SK-N-SH treated with all-trans-retinoic acid at 6 μM for 48 hours (cell line): Measurements from ENCODE around the gene ZEB2.

Experiments used
- GLIS3 ChIP-seq: fragments of 250-450 bp; sonication (Bioruptor Pico); IDR thresholded peaks from 2 replicates; pipeline ENCODE4 v1.5.0; 2020; ENCODE audit warnings: mild to moderate bottlenecking, moderate library complexity
- ISL1 ChIP-seq: fragments of 250-450 bp; sonication (Bioruptor Pico); IDR thresholded peaks from 2 replicates; pipeline ENCODE4 v2.1.2; 2022; ENCODE audit warnings: mild to moderate bottlenecking, moderate library complexity
- TOX ChIP-seq: fragments of 250-450 bp; sonication (Bioruptor Pico); IDR thresholded peaks from 2 replicates; pipeline ENCODE4 v1.8.0; 2021; ENCODE audit warnings: mild to moderate bottlenecking, moderate library complexity, borderline replicate concordance
- ZFP3 ChIP-seq: fragments of 250-450 bp; sonication (Bioruptor Pico); IDR thresholded peaks from 2 replicates; pipeline ENCODE4 v1.5.0; 2020; ENCODE audit warnings: mild to moderate bottlenecking, moderate library complexity
- ZNF565 ChIP-seq: fragments of 450-650 bp; formaldehyde crosslinking; conservative IDR thresholded peaks from 2 replicates; pipeline ENCODE4 v1.5.0; 2020; ENCODE audit warnings: low read depth, mild to moderate bottlenecking, moderate library complexity
- TF ChIP-seq, protein P1 (sequence below): fragments of 250-450 bp; sonication (Bioruptor Pico); IDR thresholded peaks from 2 replicates; pipeline ENCODE4 v1.8.0; 2020; ENCODE audit warnings: mild to moderate bottlenecking, moderate library complexity, borderline replicate concordance

DNA sequence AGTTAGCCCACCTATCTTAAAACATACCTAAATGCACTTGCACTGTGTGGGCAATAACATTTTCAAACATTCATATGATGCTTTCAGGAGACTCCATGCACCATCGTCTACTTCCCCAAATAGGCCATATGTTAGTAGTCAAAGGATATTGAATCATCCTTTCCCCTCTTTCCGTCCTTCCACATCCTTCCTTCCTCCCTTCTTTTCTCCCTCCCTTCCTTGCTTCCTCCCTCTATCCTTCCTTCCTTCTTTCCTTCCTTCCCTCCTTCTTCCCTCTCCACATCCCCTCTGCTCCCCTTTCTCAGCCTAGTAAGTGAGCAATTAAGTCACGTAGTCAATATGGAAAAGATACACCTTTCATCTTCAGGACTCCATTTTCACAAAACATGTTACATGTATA, 73.8 kb downstream of the ZEB2 start:
- TF ChIP-seq ISL1 (CRISPR knock-in tag), result no peak
- TF ChIP-seq, protein P1, sequence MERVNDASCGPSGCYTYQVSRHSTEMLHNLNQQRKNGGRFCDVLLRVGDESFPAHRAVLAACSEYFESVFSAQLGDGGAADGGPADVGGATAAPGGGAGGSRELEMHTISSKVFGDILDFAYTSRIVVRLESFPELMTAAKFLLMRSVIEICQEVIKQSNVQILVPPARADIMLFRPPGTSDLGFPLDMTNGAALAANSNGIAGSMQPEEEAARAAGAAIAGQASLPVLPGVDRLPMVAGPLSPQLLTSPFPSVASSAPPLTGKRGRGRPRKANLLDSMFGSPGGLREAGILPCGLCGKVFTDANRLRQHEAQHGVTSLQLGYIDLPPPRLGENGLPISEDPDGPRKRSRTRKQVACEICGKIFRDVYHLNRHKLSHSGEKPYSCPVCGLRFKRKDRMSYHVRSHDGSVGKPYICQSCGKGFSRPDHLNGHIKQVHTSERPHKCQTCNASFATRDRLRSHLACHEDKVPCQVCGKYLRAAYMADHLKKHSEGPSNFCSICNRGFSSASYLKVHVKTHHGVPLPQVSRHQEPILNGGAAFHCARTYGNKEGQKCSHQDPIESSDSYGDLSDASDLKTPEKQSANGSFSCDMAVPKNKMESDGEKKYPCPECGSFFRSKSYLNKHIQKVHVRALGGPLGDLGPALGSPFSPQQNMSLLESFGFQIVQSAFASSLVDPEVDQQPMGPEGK (CRISPR knock-in tag), result no peak
- TF ChIP-seq ZNF565 (CRISPR knock-in tag), result no peak
- TF ChIP-seq GLIS3 (CRISPR knock-in tag), result no peak
- TF ChIP-seq TOX (CRISPR knock-in tag), result no peak
- TF ChIP-seq ZFP3 (CRISPR knock-in tag), result no peak
